Measurements from ENCODE around the gene PNPLA7.
A peak's percentile ranks its signal among the peaks of the same experiment; 100 is the strongest.

PNPLA7 gene

DNA sequence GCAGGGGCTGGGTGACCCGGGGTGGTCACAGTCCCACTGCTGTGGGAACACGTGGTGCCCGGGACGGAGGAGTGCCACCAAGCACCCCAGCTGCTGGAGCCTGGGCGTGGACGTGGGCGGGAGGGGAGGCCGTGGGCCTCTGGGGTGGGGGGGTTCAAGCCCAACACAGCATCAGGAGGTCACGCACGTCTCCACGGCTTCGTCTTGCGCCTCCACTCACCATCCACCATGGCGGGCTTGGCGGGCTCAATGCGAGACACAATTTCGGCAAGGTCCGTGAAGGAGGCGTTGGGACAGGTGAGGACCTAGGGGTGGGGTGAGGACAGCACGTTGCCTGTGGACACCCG is 88.9 kb downstream of the PNPLA7 start:
- intact Hi-C loops (cut with micrococcal nuclease), result no loop called here

GRCh38 chr9:137460363-137461315 is 89.6 kb downstream of the PNPLA7 start:
- intact Hi-C loops (cut with micrococcal nuclease), result no loop called here

More for the DNA sequence above, 88.9 kb downstream of the PNPLA7 start:
- Mint-ChIP-seq H3K4me3 (no peak overlapping the region), H3K9me3 (no peaks in the 10 kb centered on the region), H3K36me3 (ENCODE audit: low read depth) (peaks cover 16% of the 10 kb centered on the region), H3K27ac (peak overlapping the region; percentile 79), H3K27me3 (peaks cover 43% of the 10 kb centered on the region), H3K4me1 (ENCODE audit: low read depth) (peaks cover 31% of the 10 kb centered on the region)

DNA sequence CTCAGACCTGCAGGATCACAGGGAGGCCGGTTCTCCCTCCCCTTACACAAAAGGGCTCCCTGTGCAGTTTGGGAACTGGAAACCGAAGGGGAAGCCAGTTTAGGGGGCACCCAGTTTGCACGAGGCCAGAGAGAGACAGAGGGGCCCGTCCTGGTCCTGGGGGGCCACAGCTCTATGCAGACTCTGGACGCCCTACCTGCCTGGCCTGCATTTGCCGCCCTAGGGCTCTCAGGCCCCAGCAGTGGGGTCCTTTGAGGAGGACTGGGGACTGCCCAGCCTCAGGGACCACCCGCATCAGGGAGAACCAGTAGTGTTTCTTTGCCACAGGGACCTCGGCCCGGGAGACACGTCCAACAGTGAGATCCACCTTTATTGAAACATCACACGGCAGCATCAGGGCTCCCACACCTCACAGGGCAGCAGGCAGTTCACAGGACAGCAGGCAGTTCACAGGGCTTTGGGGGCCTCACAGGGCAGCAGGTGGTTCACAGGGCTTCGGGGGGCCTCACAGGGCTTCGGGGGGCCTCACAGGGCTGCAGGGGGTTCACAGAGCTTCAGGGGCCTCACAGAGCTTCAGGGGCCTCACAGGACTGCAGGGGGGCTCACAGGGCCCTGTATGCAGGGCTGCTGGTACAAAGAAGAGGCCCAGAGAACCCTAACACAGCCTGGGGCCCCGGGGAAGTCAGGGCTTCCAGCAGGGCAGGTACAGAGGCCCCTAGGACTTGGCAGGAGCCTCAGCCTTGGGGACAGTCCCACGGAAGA is 90.4 kb downstream of the PNPLA7 start:
- intact Hi-C loops (cut with micrococcal nuclease), result no loop called here
- no peaks in the 10 kb centered on the region for H3K9me3 Mint-ChIP-seq

More at GRCh38 chr9:137460363-137461315, 89.6 kb downstream of the PNPLA7 start:
- H3K9me3 Mint-ChIP-seq, result no peaks in the 10 kb centered on the region
- H3K4me1 Mint-ChIP-seq (ENCODE audit: low read depth), result peaks cover 38% of the 10 kb centered on the region
- H3K27ac Mint-ChIP-seq, result peak overlapping the region; percentile 79
- no peak overlapping the region for H3K4me3 Mint-ChIP-seq
- H3K36me3 Mint-ChIP-seq (ENCODE audit: low read depth), result peaks cover 22% of the 10 kb centered on the region
- H3K27me3 Mint-ChIP-seq, result peaks cover 37% of the 10 kb centered on the region

DNA sequence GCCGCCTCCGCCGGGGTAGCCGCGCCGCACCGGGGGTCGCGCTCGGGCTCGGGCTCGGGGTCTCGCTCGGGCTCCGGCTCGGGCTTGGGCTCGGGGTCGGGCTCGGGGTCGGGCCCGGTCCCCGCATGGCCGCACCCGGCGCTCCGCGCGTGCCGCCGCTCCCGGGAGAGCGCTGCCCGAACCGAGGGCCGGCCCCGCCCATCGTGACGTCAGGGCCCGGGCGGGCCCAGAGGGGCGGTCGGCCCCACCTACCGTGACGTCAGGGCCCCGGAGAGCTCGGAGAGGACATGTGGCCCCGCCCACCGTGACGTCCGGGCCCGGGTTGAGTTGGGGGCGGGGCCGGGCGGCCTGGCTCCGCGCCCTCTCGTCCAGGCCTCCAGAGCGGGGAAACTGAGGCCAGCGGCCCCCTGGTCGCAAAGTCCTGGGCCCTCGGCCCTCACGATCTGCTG is 91.0 kb downstream of the PNPLA7 start, which contains the start of gene NSMF:
NSMF (minus strand) TSS at position 183 of the 449 bp plus-strand sequence. CDS start 232 bp downstream, outside the sequence.
- peak within 1 kb of the TSS; percentile 79 for H3K27ac Mint-ChIP-seq
- peaks cover 24% of the 10 kb centered on the region for H3K27me3 Mint-ChIP-seq
- intact Hi-C loops (cut with micrococcal nuclease), result no loop called here
- no peaks in the 10 kb centered on the region for H3K9me3 Mint-ChIP-seq
- peaks cover 52% of the 10 kb centered on the region for H3K4me1 Mint-ChIP-seq (ENCODE audit: low read depth)
- H3K36me3 Mint-ChIP-seq (ENCODE audit: low read depth), result peaks cover 36% of the 10 kb centered on the region
- H3K4me3 Mint-ChIP-seq, result peak within 1 kb of the TSS; percentile 63

More for the DNA sequence above, 90.4 kb downstream of the PNPLA7 start:
- Mint-ChIP-seq H3K4me1 (ENCODE audit: low read depth) (peaks cover 46% of the 10 kb centered on the region), H3K27ac (peak overlapping the region; percentile 79), H3K27me3 (peaks cover 30% of the 10 kb centered on the region), H3K4me3 (peak overlapping the region; percentile 63), H3K36me3 (ENCODE audit: low read depth) (peaks cover 30% of the 10 kb centered on the region)

DNA sequence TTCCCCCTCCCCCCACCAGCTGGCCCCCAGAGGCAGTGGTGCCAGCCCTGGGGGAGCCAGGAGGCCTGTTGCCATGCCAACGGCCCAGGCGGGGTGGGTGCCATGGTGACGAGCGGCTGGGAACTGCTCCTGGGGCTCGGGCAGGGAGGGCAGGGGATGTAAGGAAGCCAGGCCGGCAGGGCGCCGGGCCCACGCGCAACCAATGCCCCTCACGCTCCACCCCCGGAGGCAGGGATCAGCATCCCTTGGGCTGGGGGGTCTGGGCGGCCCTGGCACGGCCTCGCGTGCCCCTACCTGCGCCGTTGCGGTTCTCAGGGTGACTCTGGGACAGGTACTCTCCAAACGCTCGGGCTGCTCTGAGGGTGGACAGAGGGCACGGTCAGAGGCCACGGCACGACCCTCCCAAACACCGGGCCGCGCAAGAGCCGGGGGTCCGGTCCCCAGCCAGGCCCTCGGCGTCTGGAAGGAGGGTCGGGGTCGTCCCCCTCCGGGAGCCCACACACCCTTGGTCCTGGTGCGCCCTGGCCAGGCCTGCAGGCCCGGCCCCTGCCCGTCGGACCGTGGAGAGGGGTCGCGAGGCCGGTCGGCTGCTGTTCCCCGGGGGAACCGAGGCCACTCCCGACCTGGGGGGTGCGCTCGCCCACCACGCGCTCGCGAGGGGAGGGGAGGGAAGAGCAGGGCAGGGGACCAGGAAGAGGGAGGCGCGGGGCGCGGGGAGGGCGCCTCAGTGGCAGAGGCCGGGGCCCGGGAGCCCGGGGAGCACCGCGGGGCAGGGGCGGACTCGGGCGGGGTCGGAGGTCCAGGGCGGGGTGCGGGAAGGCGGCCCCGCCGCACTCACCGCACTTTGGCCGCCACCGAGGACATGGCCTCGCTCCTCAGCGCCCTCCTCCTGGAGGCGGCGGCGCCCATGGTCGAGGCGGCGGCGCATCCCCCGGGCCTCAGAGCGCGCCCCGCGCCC is 91.7 kb downstream of the PNPLA7 start:
- H3K27me3 Mint-ChIP-seq, result peaks cover 18% of the 10 kb centered on the region
- H3K36me3 Mint-ChIP-seq (ENCODE audit: low read depth), result peaks cover 40% of the 10 kb centered on the region
- no peak overlapping the region for H3K27ac Mint-ChIP-seq
- H3K4me3 Mint-ChIP-seq, result peak overlapping the region; percentile 62
- H3K9me3 Mint-ChIP-seq, result no peaks in the 10 kb centered on the region
- peaks cover 57% of the 10 kb centered on the region for H3K4me1 Mint-ChIP-seq (ENCODE audit: low read depth)
- intact Hi-C loops (cut with micrococcal nuclease), result no loop called here

DNA sequence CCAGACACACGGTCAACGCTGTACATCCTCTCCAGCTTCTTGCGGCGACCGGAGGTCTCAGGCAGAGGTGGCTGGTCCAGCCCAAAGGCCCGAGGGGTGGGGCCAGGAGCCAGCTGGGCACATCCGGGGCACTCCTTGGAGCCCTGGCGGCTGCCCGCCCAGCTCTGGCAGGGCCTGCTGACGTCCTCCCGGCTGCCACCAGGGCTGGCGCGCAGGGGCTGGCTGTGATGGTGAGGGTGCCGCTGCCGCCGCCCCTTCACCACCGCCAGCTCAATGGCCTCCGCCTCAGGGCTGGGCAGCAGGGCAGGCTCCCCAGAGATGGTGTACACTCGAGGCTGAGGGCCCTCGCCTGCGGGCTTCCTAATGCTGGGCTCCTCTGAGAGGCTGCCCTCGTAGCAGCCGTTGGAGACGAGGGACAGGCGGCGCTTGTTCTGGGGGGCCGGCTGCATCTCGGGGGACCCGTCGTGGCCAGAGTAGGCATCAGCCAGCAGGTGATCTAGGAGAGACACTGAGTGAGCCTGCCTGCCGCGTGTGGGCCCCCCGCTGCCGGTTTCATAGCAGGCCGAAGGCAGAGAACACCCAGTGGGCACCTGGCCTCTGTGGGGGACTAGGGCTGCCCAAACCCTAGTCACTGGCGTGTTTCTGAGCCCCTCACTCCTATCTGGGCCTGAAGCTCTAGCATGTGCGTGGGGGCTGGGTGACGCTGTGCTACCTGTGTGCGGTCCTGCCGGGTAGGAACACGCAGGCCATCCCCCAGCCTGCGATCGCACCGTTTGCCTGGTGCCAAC is 92.6 kb downstream of the PNPLA7 start:
- peaks cover 66% of the 10 kb centered on the region for H3K4me1 Mint-ChIP-seq (ENCODE audit: low read depth)
- peaks cover 47% of the 10 kb centered on the region for H3K36me3 Mint-ChIP-seq (ENCODE audit: low read depth)
- intact Hi-C loops (cut with micrococcal nuclease), result no loop called here
- peak overlapping the region; percentile 62 for H3K4me3 Mint-ChIP-seq
- H3K27me3 Mint-ChIP-seq, result peaks cover 9% of the 10 kb centered on the region
- no peak overlapping the region for H3K27ac Mint-ChIP-seq
- no peaks in the 10 kb centered on the region for H3K9me3 Mint-ChIP-seq

- Mint-ChIP-seq H3K4me3 (no peak overlapping the region), H3K36me3 (ENCODE audit: low read depth) (peaks cover 54% of the 10 kb centered on the region), H3K9me3 (no peaks in the 10 kb centered on the region), H3K4me1 (ENCODE audit: low read depth) (peaks cover 72% of the 10 kb centered on the region), H3K27ac (no peak overlapping the region), H3K27me3 (peaks cover 4% of the 10 kb centered on the region)
- intact Hi-C loops (cut with micrococcal nuclease), result no loop called here
Measured at GRCh38 chr9:137456864-137457405, 93.3 kb downstream of the PNPLA7 start.

GRCh38 chr9:137456061-137456863 is 93.9 kb downstream of the PNPLA7 start:
- intact Hi-C loops (cut with micrococcal nuclease), result no loop called here
- Mint-ChIP-seq H3K4me3 (no peak overlapping the region), H3K27ac (peak overlapping the region; percentile 45), H3K27me3 (peaks cover 2% of the 10 kb centered on the region), H3K4me1 (ENCODE audit: low read depth) (peaks cover 76% of the 10 kb centered on the region), H3K36me3 (ENCODE audit: low read depth) (peaks cover 55% of the 10 kb centered on the region), H3K9me3 (no peaks in the 10 kb centered on the region)

DNA sequence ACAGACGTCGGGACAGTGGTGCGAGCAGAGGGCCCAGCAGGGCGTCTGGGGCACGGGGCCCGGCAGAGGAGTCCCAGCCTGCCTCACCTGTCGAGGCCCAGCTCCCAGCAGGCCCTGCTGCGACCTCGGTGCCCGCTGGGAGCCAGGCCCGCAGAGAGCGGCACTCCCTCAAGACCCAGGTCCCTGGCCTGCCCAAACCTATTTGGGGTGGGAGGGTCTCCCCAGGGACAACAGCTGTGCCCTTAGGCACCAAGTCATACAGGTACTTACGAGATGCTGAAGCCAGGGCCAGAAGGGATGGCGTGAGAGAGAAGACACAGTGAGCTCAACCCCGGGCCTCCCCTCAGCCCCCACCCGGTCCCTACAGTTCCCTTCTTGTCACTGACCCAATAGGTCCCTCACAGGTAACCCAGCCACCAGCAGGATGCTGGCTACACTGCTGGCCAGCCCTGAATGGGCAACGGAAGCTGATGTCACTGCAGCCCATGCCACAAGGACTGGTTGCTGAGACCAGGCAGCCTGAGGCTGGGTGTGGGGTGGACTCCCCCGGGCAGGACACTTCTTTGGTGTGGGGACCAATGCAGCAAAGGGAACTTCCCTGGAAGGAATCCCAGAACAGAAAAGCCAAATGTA is 94.7 kb downstream of the PNPLA7 start:
- peaks cover 73% of the 10 kb centered on the region for H3K4me1 Mint-ChIP-seq (ENCODE audit: low read depth)
- intact Hi-C loops (cut with micrococcal nuclease), result no loop called here
- H3K9me3 Mint-ChIP-seq, result no peaks in the 10 kb centered on the region
- H3K4me3 Mint-ChIP-seq, result no peak overlapping the region
- H3K27ac Mint-ChIP-seq, result peak overlapping the region; percentile 45
- peaks cover 55% of the 10 kb centered on the region for H3K36me3 Mint-ChIP-seq (ENCODE audit: low read depth)
- H3K27me3 Mint-ChIP-seq, result peaks cover 2% of the 10 kb centered on the region

DNA sequence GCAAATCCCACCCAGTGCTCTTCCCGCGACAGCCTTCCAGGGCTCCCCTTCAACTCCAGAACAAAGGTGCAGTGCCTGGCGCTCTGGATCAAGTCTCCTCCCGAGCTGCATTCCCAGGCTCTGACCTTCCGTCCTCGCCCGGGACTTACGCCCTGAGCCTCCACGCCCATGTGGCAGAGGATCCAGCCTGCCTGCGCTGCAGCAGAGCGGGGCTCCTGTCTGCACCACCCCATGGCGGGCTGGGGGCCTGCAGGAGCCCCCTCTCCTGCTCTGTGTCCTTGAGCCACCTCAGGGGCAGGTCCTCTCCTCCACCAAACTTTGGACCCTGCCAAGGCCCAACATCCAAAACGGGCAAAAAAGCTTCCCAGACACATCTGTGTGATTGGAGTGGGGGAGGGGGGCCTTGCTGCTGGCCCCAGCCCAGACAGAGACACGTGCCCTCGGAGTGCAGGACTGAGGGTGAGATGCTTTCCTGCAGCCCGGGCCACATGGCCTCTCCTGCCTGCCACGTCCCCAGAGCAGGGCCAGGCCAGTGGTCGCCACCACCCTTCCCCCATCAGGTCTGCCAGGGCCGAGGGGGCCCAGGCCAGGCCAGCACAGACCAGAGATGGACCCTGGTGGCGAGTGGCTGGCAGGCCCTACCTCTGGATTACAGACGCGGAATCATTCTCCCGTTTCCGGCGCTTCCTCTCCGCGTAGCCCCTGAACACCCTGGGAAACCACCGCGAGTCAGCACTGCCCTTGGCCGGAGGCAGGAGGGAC is 95.4 kb downstream of the PNPLA7 start:
- Mint-ChIP-seq H3K36me3 (ENCODE audit: low read depth) (peaks cover 61% of the 10 kb centered on the region), H3K4me1 (ENCODE audit: low read depth) (peaks cover 75% of the 10 kb centered on the region), H3K27ac (peak overlapping the region; percentile 98), H3K9me3 (no peaks in the 10 kb centered on the region), H3K27me3 (peaks cover 2% of the 10 kb centered on the region), H3K4me3 (peak overlapping the region; percentile 84)
- intact Hi-C loops (cut with micrococcal nuclease), result no loop called here

GRCh38 chr9:137454145-137454596 is 96.0 kb downstream of the PNPLA7 start:
- intact Hi-C loops (cut with micrococcal nuclease), result no loop called here
- peak overlapping the region; percentile 84 for H3K4me3 Mint-ChIP-seq

More at GRCh38 chr9:137454145-137454596, 96.0 kb downstream of the PNPLA7 start:
- peak overlapping the region; percentile 98 for H3K27ac Mint-ChIP-seq
- H3K36me3 Mint-ChIP-seq (ENCODE audit: low read depth), result peaks cover 67% of the 10 kb centered on the region
- no peaks in the 10 kb centered on the region for H3K9me3 Mint-ChIP-seq
- peaks cover 78% of the 10 kb centered on the region for H3K4me1 Mint-ChIP-seq (ENCODE audit: low read depth)
- peaks cover 2% of the 10 kb centered on the region for H3K27me3 Mint-ChIP-seq

Data from dendritic cell treated with granulocyte-macrophage colony-stimulating factor and Interleukin-4, amounts not matched to agents 40 ng/mL and 50 ng/mL, for 4 days (primary cell).